Smooth muscle cell (in vitro differentiated cells): ENCODE data around the gene PATZ1. TPM values are rescaled to one million over a fixed set of nuclear protein-coding genes. Genes with fewer than 3 reads are reported as not detected.

ENCODE experiments used
- DNase-seq: peaks from one replicate; lab custom pipeline; 2025; ENCODE audit not compliant: unreplicated experiment; lab: John Stamatoyannopoulos, UW
- H2AFZ ChIP-seq: fragments of 200-600 bp; sonication (generic); 2 replicates; pipeline ENCODE4 v1.6.0; 2016; ENCODE audit warnings: antibody characterized with exemption, low read depth, mild to moderate bottlenecking
- H3F3A ChIP-seq: fragments of 200-600 bp; sonication (generic); 2 replicates; pipeline ENCODE4 v1.6.0; 2017; ENCODE audit warnings: antibody characterized with exemption, low read depth
- H3K27ac ChIP-seq: fragments of 200-600 bp; sonication (generic); 2 replicates; pipeline ENCODE4 v1.5.1; 2016; ENCODE audit warnings: low read depth, mild to moderate bottlenecking
- H3K27me3 ChIP-seq: fragments of 200-600 bp; sonication (generic); 2 replicates; pipeline ENCODE4 v1.6.1; 2016; ENCODE audit warnings: low read depth, mild to moderate bottlenecking
- H3K36me3 ChIP-seq: fragments of 200-600 bp; sonication (generic); 2 replicates; pipeline ENCODE4 v1.5.1; 2016; ENCODE audit warnings: low read depth
- H3K4me1 ChIP-seq: fragments of 200-600 bp; sonication (generic); 2 replicates; pipeline ENCODE4 v1.5.1; 2016; ENCODE audit warnings: low read depth
- H3K4me2 ChIP-seq: fragments of 200-600 bp; sonication (generic); 2 replicates; pipeline ENCODE4 v1.6.0; 2016; ENCODE audit warnings: mild to moderate bottlenecking
- H3K4me3 ChIP-seq: fragments of 200-600 bp; sonication (generic); 2 replicates; pipeline ENCODE4 v1.5.1; 2016; ENCODE audit warnings: mild to moderate bottlenecking
- H3K79me2 ChIP-seq: fragments of 200-600 bp; sonication (generic); 2 replicates; pipeline ENCODE4 v1.6.0; 2016; ENCODE audit warnings: low read depth, mild to moderate bottlenecking
- H3K9ac ChIP-seq: fragments of 200-600 bp; sonication (generic); 2 replicates; pipeline ENCODE4 v1.6.0; 2016; ENCODE audit warnings: low read depth
- H3K9me3 ChIP-seq: fragments of 200-600 bp; sonication (generic); replicated peaks from 2 replicates; pipeline ENCODE4 v1.5.1; 2016; ENCODE audit warnings: low read depth
- H4K20me1 ChIP-seq: fragments of 200-600 bp; sonication (generic); 2 replicates; pipeline ENCODE4 v1.6.0; 2016; ENCODE audit warnings: low read depth
- CTCF ChIP-seq: fragments of 200-600 bp; sonication (generic); IDR thresholded peaks from 2 replicates; pipeline ENCODE4 v1.5.1; 2017; ENCODE audit warnings: borderline replicate concordance, mild to moderate bottlenecking, antibody characterized with exemption; ENCODE audit not compliant: insufficient read depth, poor library complexity, severe bottlenecking
- WGBS: methylation state at CpG from one replicate; pipeline ENCODE4 v1.1.7; 2016; ENCODE audit warnings: low lambda C conversion rate; 5-methylcytosine and 5-hydroxymethylcytosine counted together
- polyA plus RNA-seq: library from polyadenylated mRNA; unstranded; fragments of >200 nt; fragmentation: Nextera tagmentation; extraction: Ambion mirVana; gene quantifications from 2 replicates; pipeline ENCODE4 v1.2.1, GENCODE V29; 2016
- total RNA-seq: library from RNA; depleted of rRNA; stranded (reverse); fragments of >200 nt; gene quantifications from 2 replicates; pipeline ENCODE4 v1.2.3, GENCODE V29; 2014

The PATZ1 gene
- total and polyA plus RNA-seq, 2 experiments from 2014 or later, result 11.9 to 12.9 TPM

- Histone ChIP-seq H3F3A (no peaks in the 10 kb centered on the region), H2AFZ (no peak overlapping the region), H3K9ac (no peak overlapping the region), H3K27ac (no peak overlapping the region), H3K4me3 (no peak overlapping the region), H3K79me2 (no peaks in the 10 kb centered on the region), H3K4me2 (no peak overlapping the region), H3K4me1 (no peaks in the 10 kb centered on the region), H3K27me3 (no peaks in the 10 kb centered on the region), H3K9me3 (no peaks in the 10 kb centered on the region), H3K36me3 (no peaks in the 10 kb centered on the region), H4K20me1 (no peaks in the 10 kb centered on the region)
- no peak for DNase-seq
- TF ChIP-seq CTCF, result no peak
- 0% methylated on average over 1 of the region's 1 CpG for WGBS
Observed at GRCh38 chr22:31361743-31362142, 15.6 kb upstream of the PATZ1 start.

GRCh38 chr22:31360029-31360428, 13.9 kb upstream of the PATZ1 start:
- no peaks in the 10 kb centered on the region for H3K27me3 ChIP-seq
- no peak for TF ChIP-seq CTCF
- WGBS, result 89% methylated on average over 1 of the region's 1 CpG

GRCh38 chr22:31354515-31354914, 8.4 kb upstream of the PATZ1 start:
- no peaks in the 10 kb centered on the region for H3K9me3 ChIP-seq
- TF ChIP-seq CTCF, result no peak
- no peaks in the 10 kb centered on the region for H3F3A ChIP-seq
- no peaks in the 10 kb centered on the region for H3K4me1 ChIP-seq
- no peak for DNase-seq
- H2AFZ ChIP-seq, result no peak overlapping the region
- H3K79me2 ChIP-seq, result no peaks in the 10 kb centered on the region
- no peak overlapping the region for H3K4me2 ChIP-seq
- no peaks in the 10 kb centered on the region for H3K36me3 ChIP-seq
- 92% methylated on average over 5 of the region's 5 CpGs for WGBS
- H3K9ac ChIP-seq, result no peak overlapping the region
- H4K20me1 ChIP-seq, result no peaks in the 10 kb centered on the region
- H3K4me3 ChIP-seq, result no peak overlapping the region
- H3K27me3 ChIP-seq, result no peaks in the 10 kb centered on the region
- H3K27ac ChIP-seq, result no peak overlapping the region

More at GRCh38 chr22:31360029-31360428, 13.9 kb upstream of the PATZ1 start:
- no peak overlapping the region for H3K9ac ChIP-seq
- no peaks in the 10 kb centered on the region for H3K36me3 ChIP-seq
- H3K4me3 ChIP-seq, result no peak overlapping the region
- no peaks in the 10 kb centered on the region for H4K20me1 ChIP-seq
- H2AFZ ChIP-seq, result no peak overlapping the region
- no peak for DNase-seq
- no peak overlapping the region for H3K27ac ChIP-seq
- H3K79me2 ChIP-seq, result no peaks in the 10 kb centered on the region
- H3F3A ChIP-seq, result no peaks in the 10 kb centered on the region
- H3K9me3 ChIP-seq, result no peaks in the 10 kb centered on the region
- H3K4me1 ChIP-seq, result no peaks in the 10 kb centered on the region
- H3K4me2 ChIP-seq, result no peak overlapping the region

GRCh38 chr22:31350410-31350863, 4.3 kb upstream of the PATZ1 start:
- no peak for TF ChIP-seq CTCF
- H3K27ac ChIP-seq, result no peak overlapping the region
- no peak for DNase-seq
- peaks cover 4% of the 10 kb centered on the region for H3F3A ChIP-seq
- H3K36me3 ChIP-seq, result no peaks in the 10 kb centered on the region
- no peak overlapping the region for H3K9ac ChIP-seq
- no peaks in the 10 kb centered on the region for H3K9me3 ChIP-seq
- peaks cover 2% of the 10 kb centered on the region for H3K79me2 ChIP-seq
- no peaks in the 10 kb centered on the region for H3K27me3 ChIP-seq
- peaks cover 7% of the 10 kb centered on the region for H3K4me1 ChIP-seq
- H3K4me2 ChIP-seq, result no peak overlapping the region
- no peak overlapping the region for H3K4me3 ChIP-seq
- no peak overlapping the region for H2AFZ ChIP-seq
- WGBS, result 84% methylated on average over 8 of the region's 8 CpGs
- peaks cover 3% of the 10 kb centered on the region for H4K20me1 ChIP-seq
